ENCODE results near the gene DOK6. TPM values are rescaled to one million over a fixed set of nuclear protein-coding genes. Genes with fewer than 3 reads are reported as not detected.
A peak's percentile ranks its signal among the peaks of the same experiment; 100 is the strongest.

The DOK6 gene
- total RNA-seq, 1 experiment from 2014 or later: not detected

DNA sequence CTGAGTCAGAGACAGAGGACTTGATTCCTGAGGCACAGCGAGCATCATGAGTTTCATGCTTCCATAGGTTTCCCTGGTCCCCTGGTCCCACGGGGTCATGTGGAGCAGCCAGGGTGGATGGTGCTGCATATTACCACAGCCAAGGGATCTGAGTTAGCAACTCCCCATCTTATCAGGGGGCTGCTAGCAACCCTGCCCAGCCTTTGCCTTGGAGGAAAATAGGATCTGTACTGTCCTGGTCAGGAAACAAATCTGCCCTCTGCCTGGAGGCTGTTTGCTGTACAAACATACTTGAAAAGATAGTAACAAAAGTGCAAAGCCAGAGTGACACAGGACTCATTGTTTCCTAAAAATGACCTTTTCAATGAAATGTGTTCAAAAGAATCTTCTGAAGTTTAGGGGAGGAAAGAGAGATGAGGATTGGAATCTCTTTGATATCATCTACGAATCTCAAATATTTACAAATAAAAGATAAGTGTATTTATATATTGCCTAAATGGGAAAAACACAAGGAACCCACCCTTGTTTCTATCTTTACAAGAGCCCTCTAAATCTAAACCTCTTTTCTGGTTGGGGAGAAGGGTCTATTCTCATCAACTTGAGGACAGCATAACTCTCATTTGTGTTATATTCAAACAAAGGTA, 352.2 kb downstream of the DOK6 start:
- no peak for DNase-seq (ENCODE audit: low read depth)

DNA sequence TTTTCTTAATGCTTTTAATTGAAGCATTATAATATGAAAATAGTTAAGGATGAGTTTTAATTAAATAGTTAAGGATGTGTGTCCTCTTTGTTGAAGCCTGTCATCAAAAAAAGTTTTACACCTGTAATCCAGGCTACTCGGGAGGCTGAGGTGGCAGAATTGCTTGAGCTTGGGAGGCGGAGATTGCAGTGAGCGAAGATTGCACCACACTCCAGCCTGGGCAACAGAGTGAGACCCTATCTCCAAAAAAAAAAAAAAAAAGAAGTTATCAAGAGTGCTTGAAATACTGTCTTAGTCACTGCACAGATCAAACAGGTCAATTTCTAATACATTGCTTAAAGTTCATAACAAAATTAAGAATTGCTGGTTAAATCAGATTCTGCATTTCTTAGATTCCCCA, 353.4 kb downstream of the DOK6 start:
- DNase-seq (ENCODE audit: low read depth): no peak

DNA sequence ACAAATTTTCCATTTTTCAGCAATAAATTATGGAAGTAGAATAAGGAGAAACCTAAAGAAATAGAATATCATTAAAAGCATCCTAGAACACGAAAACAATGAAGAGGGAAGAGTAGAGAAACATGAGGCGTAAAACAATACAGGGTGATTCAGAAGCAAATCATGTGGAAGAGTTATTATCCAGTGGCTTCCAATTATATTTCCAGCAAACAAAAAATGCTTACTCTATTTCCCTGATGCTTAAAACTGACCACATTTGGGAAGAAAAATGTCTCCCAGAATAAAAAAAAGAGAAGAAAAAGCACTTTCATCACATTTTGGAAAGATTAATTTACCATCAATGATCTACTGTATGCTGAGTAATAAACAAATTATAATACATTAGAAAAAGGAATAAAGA, 354.4 kb downstream of the DOK6 start:
- DNase-seq (ENCODE audit: low read depth): peak; percentile 2

DNA sequence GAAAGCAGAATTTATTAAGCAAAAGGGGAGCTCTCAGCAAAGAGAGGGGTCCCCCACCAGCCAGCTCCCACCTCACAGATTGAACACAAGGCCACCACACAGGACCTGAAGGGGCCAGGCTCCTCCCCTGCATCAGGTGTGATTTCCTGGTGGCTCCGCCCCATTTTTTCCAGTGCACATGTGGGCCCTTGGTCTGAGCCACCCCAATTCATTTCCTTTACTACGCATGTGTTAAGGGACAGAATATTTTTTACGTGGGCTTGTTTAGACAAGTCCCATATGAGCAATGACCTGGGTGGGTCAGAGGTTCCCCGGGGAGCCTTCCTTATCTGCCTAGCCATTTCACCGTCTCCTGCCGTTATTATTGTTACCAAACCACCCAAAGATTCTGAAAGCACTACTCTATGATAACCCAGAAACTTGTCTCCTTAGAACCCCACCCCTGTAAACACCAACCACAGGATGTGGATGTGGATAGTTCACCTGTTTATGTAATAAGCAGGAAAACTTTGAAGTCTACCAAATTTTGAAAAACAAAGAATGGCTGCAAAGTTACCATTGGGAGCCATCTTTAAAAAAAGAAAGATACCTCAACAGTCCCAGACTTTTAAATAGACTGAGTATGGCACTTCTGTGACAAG, 355.3 kb downstream of the DOK6 start:
- no peak for DNase-seq (ENCODE audit: low read depth)

DNA sequence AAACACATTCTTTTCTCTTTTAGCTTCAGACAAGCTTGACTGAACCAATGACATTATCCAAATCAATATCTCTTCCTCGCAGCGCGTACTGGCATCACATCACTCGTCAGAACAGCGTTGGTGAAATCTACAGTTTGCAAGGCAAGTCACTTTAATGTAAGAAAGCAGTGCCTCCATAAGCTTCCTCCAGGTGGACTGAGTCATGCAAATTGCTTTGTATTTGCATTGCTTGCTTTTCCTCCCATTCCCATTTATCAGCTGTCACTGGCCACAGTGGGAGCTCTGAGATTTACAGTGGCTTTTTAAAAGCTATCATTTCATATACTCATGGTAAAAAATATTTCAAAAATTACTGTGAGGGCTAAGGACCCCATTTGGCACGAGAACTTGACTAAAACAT, 357.0 kb downstream of the DOK6 start:
- DNase-seq (ENCODE audit: low read depth): peak; percentile 3

DNA sequence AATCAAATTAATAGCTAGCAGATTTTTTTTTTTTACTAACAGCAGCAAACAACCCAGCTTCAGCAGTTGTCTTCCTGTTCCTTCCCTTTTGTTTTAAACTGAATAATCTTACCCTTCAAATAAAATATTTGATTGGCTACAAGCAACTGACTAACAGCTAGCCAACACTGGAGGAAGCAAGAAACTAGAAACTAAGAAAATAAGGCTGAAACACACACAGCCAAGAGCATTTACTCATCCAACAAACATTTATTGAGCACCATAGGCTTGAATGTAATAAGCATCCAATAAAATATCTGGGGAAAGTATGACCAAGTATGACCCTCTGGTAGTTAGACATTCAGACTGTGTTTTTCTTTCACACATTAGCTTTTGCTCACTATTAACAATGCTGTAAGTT, 357.8 kb downstream of the DOK6 start:
- DNase-seq (ENCODE audit: low read depth): peak; percentile 4

DNA sequence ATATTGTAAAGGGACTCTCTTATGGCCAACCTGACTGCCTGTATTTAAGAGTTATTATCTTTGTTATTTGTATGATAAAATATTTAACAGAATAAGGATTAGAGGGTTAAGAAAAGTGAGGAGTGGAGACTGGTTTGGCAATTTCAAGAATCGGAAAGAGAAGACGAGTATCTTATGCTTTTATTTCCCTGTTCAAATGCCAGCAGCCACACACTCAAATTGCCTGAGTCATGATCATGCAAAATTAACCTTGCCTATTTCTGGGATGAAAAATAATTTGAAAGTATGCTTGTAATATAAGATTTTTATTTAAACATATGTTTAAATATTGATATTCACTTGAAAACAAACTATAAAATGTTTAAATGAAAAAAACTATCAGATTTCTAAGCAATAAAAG, 358.4 kb downstream of the DOK6 start:
- DNase-seq (ENCODE audit: low read depth): no peak

DNA sequence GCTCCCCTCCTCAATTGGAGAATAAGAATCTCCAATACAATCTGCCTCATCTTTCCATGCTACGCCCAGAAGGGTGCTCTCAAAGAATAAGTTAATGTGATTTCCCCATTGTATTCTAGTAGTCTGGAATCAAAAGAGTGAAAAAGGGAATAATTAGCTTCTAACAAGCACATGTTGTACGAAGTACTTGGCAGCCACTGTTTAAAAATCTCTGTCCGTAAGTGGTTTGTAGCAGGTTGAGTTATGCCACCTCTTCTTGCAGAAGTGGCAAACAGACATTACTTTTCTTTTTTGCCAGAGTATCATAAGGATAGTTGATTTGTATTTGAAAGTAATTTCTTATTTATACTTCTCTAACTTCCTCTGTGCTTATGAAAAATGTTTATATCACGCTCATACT, 362.3 kb downstream of the DOK6 start:
- DNase-seq (ENCODE audit: low read depth): no peak

DNA sequence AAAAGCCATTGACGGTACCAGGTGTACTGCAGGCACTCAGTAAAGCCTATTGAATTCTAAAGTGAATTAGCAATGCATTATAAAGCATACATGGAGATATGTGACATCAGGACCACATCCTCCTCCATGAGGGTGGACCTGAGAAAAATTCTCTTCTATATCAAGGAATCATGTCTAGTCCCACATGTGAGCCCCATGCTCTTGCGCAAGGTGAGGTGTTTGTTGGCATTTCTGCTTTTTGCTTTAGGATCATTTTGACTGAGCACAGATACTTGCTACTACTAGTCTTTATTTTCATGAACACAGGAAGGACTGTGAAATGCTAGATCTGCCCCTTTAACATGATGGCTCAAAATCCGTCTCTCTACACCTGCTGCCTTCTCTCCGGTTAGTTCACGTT, 363.1 kb downstream of the DOK6 start:
- DNase-seq (ENCODE audit: low read depth): no peak

DNA sequence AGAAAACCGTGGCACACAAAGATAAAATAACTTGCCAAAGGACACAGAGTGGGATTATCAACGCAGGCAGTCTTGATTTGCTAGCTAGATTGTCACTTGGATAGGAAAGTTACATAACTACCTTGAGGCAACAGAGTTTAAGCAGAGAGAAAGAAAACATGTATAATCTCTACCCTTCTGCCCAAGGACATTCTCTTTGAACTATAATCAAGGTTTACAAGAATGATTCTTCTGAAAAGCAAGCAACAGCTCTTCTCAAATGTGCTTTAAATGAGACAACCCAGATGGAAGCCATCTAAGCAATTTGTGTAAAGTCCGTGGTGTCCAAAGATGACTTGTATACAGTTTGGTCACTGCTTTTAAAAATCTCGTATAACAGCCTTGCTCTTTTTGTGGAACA, 369.6 kb downstream of the DOK6 start:
- no peak for DNase-seq (ENCODE audit: low read depth)

DNA sequence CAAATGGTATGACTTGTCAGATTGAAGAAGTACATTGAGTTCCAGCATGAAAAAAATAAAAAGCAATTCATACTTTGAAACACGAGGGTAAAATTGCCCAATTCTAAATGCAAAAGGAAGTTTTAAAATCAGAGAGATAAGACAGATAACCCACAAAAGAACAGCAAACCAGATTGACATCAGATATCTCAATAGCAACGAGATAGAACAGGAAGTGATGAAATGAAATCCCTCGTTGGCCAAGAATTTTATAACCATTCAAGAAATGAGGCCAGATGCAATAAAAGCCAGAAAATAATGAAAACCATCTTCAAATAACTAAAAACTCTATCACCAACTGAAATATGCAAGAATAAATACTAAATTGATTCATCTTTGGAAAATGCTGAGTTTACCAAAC, 374.1 kb downstream of the DOK6 start:
- DNase-seq (ENCODE audit: low read depth): no peak

DNA sequence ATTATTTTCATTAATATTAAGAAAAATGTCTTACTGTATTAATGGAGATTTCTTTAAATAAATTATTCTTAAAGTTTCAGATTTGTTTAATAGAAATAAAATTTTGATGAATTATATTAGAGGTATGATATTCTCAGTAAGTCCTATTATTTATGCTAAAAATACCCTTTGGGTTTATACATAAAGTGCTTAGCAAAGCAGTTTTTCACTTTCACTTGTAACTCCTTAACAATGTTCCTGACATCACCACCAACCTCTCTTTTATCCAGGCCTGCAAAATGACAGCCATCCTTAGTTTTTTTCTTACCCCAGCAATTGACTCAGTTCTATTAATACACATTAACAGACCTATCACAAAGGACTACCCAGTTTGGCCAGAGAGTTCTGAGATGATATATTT, 376.6 kb downstream of the DOK6 start:
- no peak for DNase-seq (ENCODE audit: low read depth)

DNA sequence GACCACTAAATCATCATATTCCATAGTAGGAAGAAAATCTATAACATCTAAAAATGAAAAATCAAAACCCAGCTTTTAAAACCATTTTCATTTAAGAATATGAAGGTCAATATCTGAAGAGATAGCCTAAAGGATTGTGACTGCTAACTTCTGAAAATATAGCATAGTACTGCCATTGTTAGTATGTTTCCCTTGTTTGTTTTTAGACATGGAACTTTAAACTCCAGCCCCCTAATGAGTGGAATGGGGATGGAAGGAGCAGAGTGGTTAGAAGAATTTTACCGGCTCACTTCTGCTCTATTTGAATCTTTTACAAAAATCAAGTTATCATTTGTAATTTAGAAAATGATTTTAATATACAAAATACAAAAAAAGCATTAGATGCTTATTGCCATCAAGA, 378.0 kb downstream of the DOK6 start:
- DNase-seq (ENCODE audit: low read depth): no peak

DNA sequence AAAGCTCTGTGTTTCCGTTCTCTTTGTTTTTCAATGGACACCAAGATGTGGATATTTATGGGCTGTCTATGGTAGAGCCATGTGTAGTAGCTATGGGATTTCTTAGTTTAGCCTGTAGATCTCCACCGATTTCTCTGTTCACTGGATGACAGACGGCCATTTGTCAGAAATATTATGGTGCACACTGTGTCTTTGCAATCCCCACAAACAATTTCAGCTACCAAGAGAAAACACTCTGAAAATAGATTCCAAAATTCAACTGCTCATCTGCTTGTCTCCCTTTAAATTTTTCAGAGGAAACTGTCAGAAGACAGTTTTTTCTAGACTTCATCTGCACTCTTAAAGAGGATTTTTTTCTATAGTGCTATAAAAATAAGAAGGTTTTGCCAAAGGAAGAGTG, 380.2 kb downstream of the DOK6 start:
- no peak for DNase-seq (ENCODE audit: low read depth)

DNA sequence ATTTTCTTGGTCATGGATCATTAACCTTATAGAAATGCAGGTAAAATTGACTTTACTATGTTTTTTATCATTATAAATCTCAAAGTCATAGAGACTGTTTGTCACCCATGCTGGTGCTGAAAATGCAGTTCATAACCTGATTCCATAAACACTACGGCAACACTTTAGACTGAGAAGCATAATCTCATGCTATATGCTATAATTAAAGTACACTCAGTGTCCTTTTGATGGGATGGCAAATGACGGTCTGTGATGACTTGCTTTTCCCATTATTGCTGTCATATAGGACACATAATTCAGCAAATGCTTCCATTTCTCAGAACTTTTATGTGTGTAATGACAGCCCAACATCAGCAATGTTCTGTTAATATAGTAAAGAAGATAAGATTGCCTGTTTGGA, 384.1 kb downstream of the DOK6 start:
- DNase-seq (ENCODE audit: low read depth): no peak

DNA sequence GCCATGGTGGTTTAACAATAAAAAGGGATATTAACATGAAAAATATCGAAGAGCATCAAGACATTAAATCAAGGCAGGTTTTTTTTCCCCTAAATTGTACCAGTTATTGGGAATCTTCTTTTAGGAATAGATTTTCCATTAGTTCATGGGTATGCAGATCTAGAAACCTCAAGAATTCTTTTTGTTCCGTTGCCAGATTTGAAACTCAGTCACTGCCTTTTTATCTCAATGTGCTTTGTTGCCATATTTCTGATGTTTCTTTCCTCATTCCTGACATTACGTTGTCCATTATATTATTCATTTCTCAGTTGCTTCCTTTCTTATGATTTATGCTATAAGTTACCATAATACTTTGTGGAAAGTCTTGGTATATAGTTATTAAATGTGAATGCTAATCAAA, 384.8 kb downstream of the DOK6 start:
- no peak for DNase-seq (ENCODE audit: low read depth)

DNA sequence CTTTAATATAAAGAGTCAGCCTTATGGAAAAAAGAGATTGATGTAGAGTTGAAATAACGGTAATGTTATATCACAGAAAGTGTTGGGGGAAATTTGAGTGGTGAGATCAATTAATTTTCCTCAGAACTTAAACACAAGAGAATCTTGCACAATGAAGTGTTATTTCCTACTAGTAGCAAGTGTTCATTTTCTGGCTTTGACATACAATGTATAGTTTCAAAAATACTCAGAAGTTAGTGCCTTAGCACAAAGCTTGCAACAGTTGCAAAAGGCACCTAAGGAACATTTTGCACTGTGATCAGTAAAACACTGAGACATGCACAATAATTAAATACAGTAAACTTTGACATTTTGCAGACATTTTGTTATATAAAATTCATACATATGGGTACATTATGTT, 385.7 kb downstream of the DOK6 start:
- DNase-seq (ENCODE audit: low read depth): no peak

DNA sequence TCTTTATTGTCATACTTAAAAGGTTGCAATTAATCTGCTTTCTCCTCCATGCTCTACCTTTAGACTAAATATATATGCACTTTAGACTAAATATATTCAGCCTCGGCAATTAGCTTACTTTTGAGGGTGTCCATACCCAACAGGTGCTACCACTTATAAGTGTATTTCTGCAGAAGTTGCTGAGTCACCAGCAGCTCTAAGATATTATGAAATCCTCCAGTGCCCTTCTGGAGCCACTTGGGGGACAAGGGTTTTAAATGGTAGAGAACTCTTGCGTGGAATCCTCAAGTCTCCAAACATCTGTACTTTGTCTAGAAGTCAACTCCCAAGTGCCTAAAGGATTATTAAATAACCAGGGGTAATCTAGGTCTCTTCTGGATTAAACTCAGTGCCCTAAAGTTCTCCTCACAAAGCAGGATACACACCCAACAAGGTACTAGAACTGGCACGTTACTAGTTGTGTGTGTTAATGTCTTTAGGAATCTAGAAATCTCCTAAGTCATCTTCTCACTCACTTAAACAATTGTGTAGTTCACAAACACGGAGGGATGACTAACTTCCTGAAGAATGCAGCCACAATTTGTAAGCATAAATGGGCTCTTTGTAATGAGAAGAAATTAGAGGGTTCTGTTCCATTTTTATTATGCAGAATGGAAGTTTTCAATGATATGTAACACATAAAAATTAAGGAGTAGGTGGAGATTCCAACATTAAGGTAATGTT, 387.3 kb downstream of the DOK6 start:
- DNase-seq (ENCODE audit: low read depth): peak; percentile 45

DNA sequence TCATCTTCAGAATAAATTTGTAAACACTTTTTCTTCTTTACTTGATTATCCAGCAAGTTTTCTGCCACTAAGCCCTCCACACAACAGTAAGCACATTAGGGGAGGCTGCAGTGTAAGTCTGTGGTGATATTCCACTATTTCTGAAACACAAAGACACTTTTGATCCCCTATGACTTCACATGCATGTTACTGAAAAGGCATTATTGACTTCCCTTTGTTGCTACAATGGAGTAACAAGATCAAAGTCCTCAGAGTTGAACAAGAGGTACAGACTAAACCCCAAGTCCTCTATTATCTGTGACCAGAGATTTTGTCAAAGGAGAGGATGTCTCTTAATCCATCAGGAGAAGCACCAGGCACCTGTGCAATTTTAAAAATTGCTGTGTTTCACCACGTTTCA, 389.1 kb downstream of the DOK6 start:
- no peak for DNase-seq (ENCODE audit: low read depth)

DNA sequence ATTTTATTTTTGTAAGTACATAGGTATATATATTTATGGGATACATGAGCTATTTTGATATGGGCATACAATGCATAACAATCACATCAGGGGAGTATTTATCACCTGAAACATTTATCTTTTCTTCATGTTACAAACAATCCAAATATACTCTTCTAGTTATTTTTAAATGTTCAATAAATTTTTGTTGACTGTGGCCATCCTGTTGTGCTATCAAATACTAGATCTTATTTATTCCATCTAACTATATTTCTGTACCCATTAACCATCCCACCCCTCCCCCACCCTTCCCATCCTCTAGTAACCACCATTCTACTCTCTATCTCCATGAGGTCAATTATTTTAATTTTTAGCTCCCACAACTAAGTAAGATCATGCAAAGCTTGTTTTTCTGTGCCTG, 390.0 kb downstream of the DOK6 start:
- no peak for DNase-seq (ENCODE audit: low read depth)

DNA sequence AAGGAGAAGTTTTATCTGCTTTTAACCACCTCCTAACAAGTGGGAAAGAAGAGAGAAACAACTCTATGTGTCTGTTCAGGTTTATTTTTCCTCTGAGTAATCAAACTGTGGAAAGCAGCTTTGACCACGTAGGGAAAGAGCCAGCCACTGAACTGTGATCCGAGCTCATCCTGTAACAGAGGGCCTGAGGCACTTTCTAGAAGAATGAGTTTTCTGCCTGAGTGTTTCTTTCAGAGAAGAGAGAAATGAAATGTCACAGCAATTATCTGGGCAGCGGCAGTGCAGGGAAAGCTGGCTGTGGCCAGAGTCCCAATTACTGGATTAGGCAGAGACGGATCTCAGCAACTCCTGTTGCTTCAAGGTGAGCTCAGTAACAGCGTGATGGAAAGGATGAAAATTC, 395.1 kb downstream of the DOK6 start:
- DNase-seq (ENCODE audit: low read depth): no peak

DNA sequence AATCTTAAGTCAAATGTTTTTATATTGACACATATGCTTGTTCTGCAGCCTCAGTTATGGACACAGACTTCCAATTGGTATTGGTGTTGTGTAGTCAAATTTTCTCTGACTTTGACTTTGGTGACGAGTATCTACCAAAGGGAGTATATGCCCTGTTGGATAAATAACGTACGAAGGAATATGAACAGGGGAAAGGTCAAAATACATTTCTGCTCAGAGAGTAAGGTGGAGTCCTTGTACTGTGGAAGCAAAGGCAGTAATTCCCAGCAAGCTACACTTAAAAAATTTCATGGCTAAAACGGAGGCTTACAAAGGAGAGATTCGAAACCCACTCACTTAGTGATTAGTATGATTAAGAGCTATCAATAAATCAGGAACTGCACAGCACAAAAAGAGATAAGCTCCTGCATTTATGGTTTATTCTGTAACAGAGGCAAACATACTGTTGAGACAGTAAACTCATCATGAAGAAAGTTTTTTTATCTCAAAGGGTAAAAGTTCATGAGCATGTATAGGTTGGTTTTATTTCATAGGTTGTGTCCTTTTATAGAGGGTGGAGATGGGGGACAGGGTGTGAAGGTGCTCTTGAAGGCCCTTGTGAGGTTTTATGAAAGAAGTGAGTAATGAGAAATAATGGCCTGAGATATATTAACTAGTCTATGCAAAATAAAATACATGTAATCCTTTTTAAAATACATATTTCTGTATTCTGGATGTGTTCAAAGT, 404.3 kb downstream of the DOK6 start:
- no peak for DNase-seq (ENCODE audit: low read depth)

DNA sequence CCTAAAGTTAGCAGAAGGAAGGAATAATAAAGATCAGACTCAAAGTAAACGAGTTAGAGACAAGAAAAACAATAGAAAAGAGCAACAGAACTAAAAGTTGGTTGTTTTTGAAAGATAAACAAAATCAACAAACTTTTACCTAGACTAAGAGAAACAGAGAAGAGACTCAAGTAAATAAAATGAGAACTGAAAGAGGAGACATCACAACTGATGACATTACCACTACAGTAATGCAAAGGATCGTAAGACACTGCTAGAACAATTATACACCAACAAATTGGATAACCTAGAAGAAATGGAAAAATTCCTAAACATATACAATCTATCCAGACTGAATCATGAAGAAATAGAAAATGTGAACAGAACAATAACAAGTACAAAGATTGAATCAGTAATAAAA, 407.7 kb downstream of the DOK6 start:
- DNase-seq (ENCODE audit: low read depth): no peak
